A673 (cell line): ENCODE data around the gene DIPK1B. TPM values are rescaled to one million over a fixed set of nuclear protein-coding genes. Genes with fewer than 3 reads are reported as not detected.

ENCODE experiments used
- BruUV-seq: library from RNA; stranded (reverse); fragments of 400-500 nt; replicated peaks from 2 replicates; lab custom pipeline; 2021; lab: Mats Ljungman, UMichigan
- CTCF ChIA-PET: fragments of 300-600 bp; sonication (Branson Sonifier 250); formaldehyde crosslinking; loops from one replicate; lab custom pipeline; 2022; ENCODE audit warnings: antibody characterized with exemption; lab: Charles Lee
- POLR2A ChIA-PET: fragments of 300-600 bp; sonication (Branson Sonifier 250); formaldehyde crosslinking; loops from one replicate; lab custom pipeline; 2022; ENCODE audit warnings: antibody characterized with exemption; ENCODE audit not compliant: low non-redundant PET; lab: Charles Lee
- DNase-seq: peaks from one replicate; pipeline ENCODE4 v3.0.0-alpha.2; 2015; ENCODE audit warnings: low spot score
- H3K27ac ChIP-seq: fragments of 200-600 bp; sonication (generic); 2 replicates; pipeline ENCODE4 v1.5.1; 2016; ENCODE audit warnings: mixed run types, low read depth, mild to moderate bottlenecking, mixed read lengths, antibody characterized with exemption, low read length; ENCODE audit not compliant: poor library complexity, severe bottlenecking
- H3K27me3 ChIP-seq: fragments of 200-600 bp; sonication (generic); replicated peaks from 2 replicates; pipeline ENCODE4 v1.6.1; 2017; ENCODE audit warnings: mixed run types, low read depth, mild to moderate bottlenecking, mixed read lengths, antibody characterized with exemption, low read length; ENCODE audit not compliant: insufficient read depth, poor library complexity
- H3K36me3 ChIP-seq: fragments of 200-600 bp; sonication (generic); 2 replicates; pipeline ENCODE4 v1.6.1; 2016; ENCODE audit warnings: mixed run types, mild to moderate bottlenecking, mixed read lengths, antibody characterized with exemption, low read length; ENCODE audit not compliant: insufficient read depth, poor library complexity, severe bottlenecking
- H3K4me1 ChIP-seq: fragments of 200-600 bp; sonication (generic); 2 replicates; pipeline ENCODE4 v1.6.1; 2017; ENCODE audit warnings: mixed run types, mild to moderate bottlenecking, mixed read lengths, antibody characterized with exemption, low read length; ENCODE audit not compliant: insufficient read depth, poor library complexity, severe bottlenecking
- H3K4me3 ChIP-seq: fragments of 200-600 bp; sonication (generic); 2 replicates; pipeline ENCODE4 v1.5.1; 2016; ENCODE audit warnings: low read depth, mixed run types, mild to moderate bottlenecking, mixed read lengths, low read length; ENCODE audit not compliant: poor library complexity, severe bottlenecking
- H3K9me3 ChIP-seq: fragments of 200-600 bp; sonication (generic); 2 replicates; pipeline ENCODE4 v1.6.1; 2016; ENCODE audit warnings: mixed run types, low read depth, mild to moderate bottlenecking, mixed read lengths, antibody characterized with exemption, low read length; ENCODE audit not compliant: poor library complexity, severe bottlenecking
- CTCF ChIP-seq: fragments of 300-800, 200-600 bp; sonication (generic); conservative IDR thresholded peaks from 2 replicates; pipeline ENCODE4 v1.5.1; 2017; ENCODE audit warnings: low read depth, mild to moderate bottlenecking, antibody characterized with exemption, low read length, moderate library complexity, mixed read lengths
- EZH2 ChIP-seq: fragments of 200-600 bp; sonication (generic); IDR thresholded peaks from 2 replicates; pipeline ENCODE4 v1.6.1; 2017; ENCODE audit warnings: borderline replicate concordance, low read depth, mild to moderate bottlenecking, mixed read lengths, antibody characterized with exemption, low read length; ENCODE audit not compliant: poor library complexity, severe bottlenecking
- intact Hi-C: fragments of 100-400 bp; cut with micrococcal nuclease; formaldehyde crosslinking; loops from one replicate; pipeline ENCODE4 v1.10.0; 2022; ENCODE audit not compliant: unreplicated experiment
- total RNA-seq: library from RNA; stranded (reverse); gene quantifications from 2 replicates; pipeline ENCODE4 v1.2.3, GENCODE V29; 2021

Gene DIPK1B
- total RNA-seq, 1 experiment from 2014 or later = 26.4 TPM

- no peak overlapping the region for H3K4me3 ChIP-seq
- no peaks in the 10 kb centered on the region for H3K27me3 ChIP-seq
- CTCF ChIA-PET = no interaction called here
- H3K27ac ChIP-seq = no peak overlapping the region
- intact Hi-C loops = no loop called here
- no peaks in the 10 kb centered on the region for H3K4me1 ChIP-seq
- BruUV-seq = no TSS peak
- H3K36me3 ChIP-seq = no peaks in the 10 kb centered on the region
- H3K9me3 ChIP-seq = peaks cover 7% of the 10 kb centered on the region
- DNase-seq = no peak
- POLR2A ChIA-PET = no interaction called here
- TF ChIP-seq CTCF (no peak), EZH2 (no peak)
These were observed 36.6 kb downstream of the DIPK1B start for GRCh38 chr9:136748666-136749611.

GRCh38 chr9:136750526-136750925, 38.2 kb downstream of the DIPK1B start:
- no peak for DNase-seq
- ChIA-PET POLR2A (no interaction called here), CTCF (interaction anchor here (0.7 kb wide), 1 partner anchor 10 kb away, joined by 3 read pairs; no protein-coding TSS in a partner anchor)
- Histone ChIP-seq H3K27me3 (no peaks in the 10 kb centered on the region), H3K4me3 (no peak overlapping the region), H3K4me1 (no peaks in the 10 kb centered on the region), H3K36me3 (no peaks in the 10 kb centered on the region), H3K9me3 (peaks cover 7% of the 10 kb centered on the region), H3K27ac (no peak overlapping the region)
- BruUV-seq = no TSS peak
- TF ChIP-seq CTCF = no peak
- no peak for TF ChIP-seq EZH2
- intact Hi-C loops = no loop called here

- Histone ChIP-seq H3K27me3 (no peaks in the 10 kb centered on the region), H3K4me1 (no peaks in the 10 kb centered on the region), H3K4me3 (no peak overlapping the region), H3K9me3 (peaks cover 7% of the 10 kb centered on the region), H3K36me3 (no peaks in the 10 kb centered on the region), H3K27ac (no peak overlapping the region)
- ChIA-PET CTCF (no interaction called here), POLR2A (no interaction called here)
- no TSS peak for BruUV-seq
- no peak for DNase-seq
- intact Hi-C loops = no loop called here
- TF ChIP-seq CTCF (no peak), EZH2 (no peak)
These were observed 38.9 kb downstream of the DIPK1B start for GRCh38 chr9:136751244-136751643.
